ENCODE data around the gene FNDC4.

GRCh38 chr2:27494284-27494943 is 586 bp downstream of the FNDC4 start:
- TF ChIP-seq CTCF (conservative IDR thresholded peaks at IDR 0.05; ENCODE audit: low read length), result no peak
- no peak for TF ChIP-seq EZH2phosphoT487 (IDR thresholded peaks at IDR 0.05; ENCODE audit: borderline replicate concordance, low read depth, low read length)

Measured in OCI-LY7 (cell line).